COR-L47 (cell line): ENCODE results near the gene MICOS13.
A peak's percentile ranks its signal among the peaks of the same experiment; 100 is the strongest.
"Not testable (repeated sequence)": the region's sequence is repeated elsewhere in the genome, so short reads cannot be mapped to it uniquely, and the experiment has no call there.

Experiments used
- DNase-seq: peaks from one replicate; lab custom pipeline; 2025; lab: John Stamatoyannopoulos, UW

MICOS13 gene

GRCh38 chr19:5680437-5681368 is at the start of gene MICOS13, which contains the start of gene HSD11B1L:
Gene MICOS13 (minus strand): TSS chr19:5680516. CDS start chr19:5680486, 30 bp downstream.
Gene HSD11B1L (plus strand): TSS chr19:5681027. CDS start chr19:5684833, 3,806 bp downstream.
- peak; percentile 96 for DNase-seq

GRCh38 chr19:5727453-5728050 is 47.2 kb upstream of the MICOS13 start:
- no peak for DNase-seq

- peak; percentile 99 for DNase-seq
Measured at GRCh38 chr19:5719961-5720790, 39.9 kb upstream of the MICOS13 start, which contains the start of the genes CATSPERD and LONP1. Gene CATSPERD (plus strand): TSS chr19:5720637. CDS start chr19:5720738, 101 bp downstream. Gene LONP1 (minus strand): TSS chr19:5720146. CDS start chr19:5720132, 14 bp downstream.

- DNase-seq = peak; percentile 4
Measured at GRCh38 chr19:5719274-5719960, 39.1 kb upstream of the MICOS13 start.

- no peak for DNase-seq
Measured at GRCh38 chr19:5718579-5719273, 38.4 kb upstream of the MICOS13 start.

GRCh38 chr19:5718037-5718578 is 37.8 kb upstream of the MICOS13 start:
- DNase-seq = no peak

GRCh38 chr19:5717215-5717935 is 37.1 kb upstream of the MICOS13 start:
- no peak for DNase-seq

- no peak for DNase-seq
Measured at GRCh38 chr19:5714816-5715215, 34.5 kb upstream of the MICOS13 start.

- no peak for DNase-seq
Measured at GRCh38 chr19:5713228-5713627, 32.9 kb upstream of the MICOS13 start.

- no peak for DNase-seq
Measured at GRCh38 chr19:5711713-5712161, 31.4 kb upstream of the MICOS13 start.

- DNase-seq = no peak
Measured at GRCh38 chr19:5711025-5711424, 30.7 kb upstream of the MICOS13 start.

- DNase-seq = no peak
Measured at GRCh38 chr19:5707576-5708575, 27.6 kb upstream of the MICOS13 start.

GRCh38 chr19:5706876-5707573 is 26.7 kb upstream of the MICOS13 start:
- no peak for DNase-seq

GRCh38 chr19:5705552-5705951 is 25.2 kb upstream of the MICOS13 start:
- no peak for DNase-seq

- no peak for DNase-seq
Measured at GRCh38 chr19:5703819-5704818, 23.8 kb upstream of the MICOS13 start.

- DNase-seq = not testable (repeated sequence)
Measured at GRCh38 chr19:5702053-5702410, 21.7 kb upstream of the MICOS13 start.
